ENCODE measurements around the gene ESRP2. TPM values are rescaled to one million over a fixed set of nuclear protein-coding genes. Genes with fewer than 3 reads are reported as not detected.
A peak's percentile ranks its signal among the peaks of the same experiment; 100 is the strongest.

ESRP2 gene
- total and polyA plus RNA-seq, 9 of the 15 experiments (the other 6 are each of a cell fraction or from before 2014, with no cell fraction given) = 0.05 to 0.15 (median 0.07) TPM; not detected in 6

DNA sequence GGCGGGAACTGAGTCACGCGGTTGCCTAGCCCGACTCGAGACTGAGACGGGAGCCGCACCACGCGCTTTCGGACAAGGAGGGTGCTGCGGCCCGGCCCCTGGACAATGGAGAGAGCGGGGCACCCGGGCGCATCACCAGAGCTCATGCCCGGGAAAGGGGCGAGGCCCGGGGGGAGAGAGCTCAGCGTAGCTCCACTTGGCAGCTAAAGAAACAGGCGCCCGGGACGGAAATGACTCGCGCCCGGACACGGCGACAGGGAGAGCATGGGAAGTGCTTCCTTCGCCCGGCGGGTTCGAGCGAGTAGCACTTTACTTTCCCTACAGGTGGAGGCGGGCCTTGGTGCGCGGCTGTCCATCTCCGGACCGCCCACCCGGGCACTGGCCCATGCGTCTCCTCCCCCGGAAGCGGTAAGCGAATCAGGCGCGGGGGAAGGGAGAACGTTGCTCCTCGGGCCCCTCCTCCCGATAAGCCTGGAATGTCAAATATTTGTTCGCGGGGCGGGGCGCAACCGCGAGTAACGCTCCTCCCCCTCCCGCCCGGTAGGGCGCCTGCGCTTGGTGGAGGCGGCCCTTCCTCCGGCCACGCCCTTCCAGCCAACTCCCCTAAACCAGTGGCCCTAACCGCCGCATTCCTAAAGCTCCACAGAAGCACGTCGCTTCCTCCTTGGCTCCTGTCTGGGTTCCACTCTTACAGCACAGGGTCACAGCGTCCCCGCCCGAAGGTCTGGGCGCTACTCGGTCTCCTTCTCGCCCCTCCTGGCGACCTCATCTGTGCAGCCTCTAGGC is 1.5 kb upstream of the ESRP2 start:
- POLR2A ChIA-PET = no interaction called here
- Histone ChIP-seq H3K9ac (ENCODE audit: insufficient read depth in 1 of 2, low read depth in 2 of 2, low read length in 2 of 2) (no peak overlapping the region), H2AFZ (ENCODE audit: low read depth, low read length) (no peak overlapping the region), H3K36me3 (ENCODE audit: control insufficient read depth, insufficient read depth, low read length) (no peaks in the 10 kb centered on the region), H3K9me1 (ENCODE audit: control insufficient read depth, insufficient read depth, low read length) (no peaks in the 10 kb centered on the region), H3K9me3 (replicated peaks; ENCODE audit: control insufficient read depth, insufficient read depth, low read depth, low read length) (peaks cover 7% of the 10 kb centered on the region), H3K4me1 (replicated peaks in 1 of 2; ENCODE audit: control insufficient read depth in 2 of 2, insufficient read depth in 2 of 2, low read length in 2 of 2) (peaks cover 0 to 8% of the 10 kb centered on the region in 2 experiments; a peak in 1 of 5 replicates), H3K27me3 (ENCODE audit: control insufficient read depth in 2 of 2, insufficient read depth in 2 of 2, low read length in 2 of 2) (no peaks in the 10 kb centered on the region), H3K4me2 (ENCODE audit: insufficient read depth, low read length) (no peak overlapping the region), H3K4me3 (no peak overlapping the region), H3K27ac (ENCODE audit: extremely low read depth, low read depth, low read length) (no peak overlapping the region), H3K79me2 (ENCODE audit: control insufficient read depth, insufficient read depth, low read length) (no peaks in the 10 kb centered on the region), H4K20me1 (replicated peaks; ENCODE audit: control insufficient read depth, insufficient read depth, low read length) (no peaks in the 10 kb centered on the region)
- no TSS peak for BruUV-seq (replicated peaks)
- ATAC-seq (no peak), FAIRE-seq (no peak), DNase-seq (ENCODE audit: extremely low read depth in 1 of 4, low spot score in 3 of 4) (peak in 2 of 4 experiments; percentile 37 to 58)
- CTCF ChIA-PET (ENCODE audit: low intra/inter-chr PET ratio) = no interaction called here
- in situ Hi-C loops (cut with MboI) = no loop called here
- WGBS (ENCODE audit: insufficient coverage, low coverage, missing lambda C conversion rate) = 95% methylated on average over 34 of the region's 72 CpGs
- intact Hi-C loops (cut with micrococcal nuclease) = no loop called here
- TF ChIP-seq ZSCAN29 (IDR thresholded peaks at IDR 0.05) (no peak), TEAD1 (CRISPR knock-in tag; IDR thresholded peaks at IDR 0.05) (peak in 1 of 2 experiments; percentile 72; a peak in 2 of 4 replicates), GMEB1 (CRISPR knock-in tag; IDR thresholded peaks at IDR 0.05) (no peak), SUPT5H (IDR thresholded peaks at IDR 0.05) (no peak), ETV1 (tag; conservative IDR thresholded peaks at IDR 0.05; ENCODE audit: low read depth) (no peak), HNRNPL (IDR thresholded peaks at IDR 0.05; ENCODE audit: low read depth, low read length) (no peak), RAD21 (CRISPR knock-in tag; conservative IDR thresholded peaks at IDR 0.05 in 1 of 2, IDR thresholded peaks at IDR 0.05 in 1 of 2) (no peak), PHB2 (IDR thresholded peaks at IDR 0.05; ENCODE audit: low read depth) (no peak), ZNF707 (CRISPR knock-in tag; conservative IDR thresholded peaks at IDR 0.05) (no peak), RBM22 (IDR thresholded peaks at IDR 0.05; ENCODE audit: low read depth, low read length, poor library complexity, severe bottlenecking) (peak; percentile 17), ZBTB11 (CRISPR knock-in tag; IDR thresholded peaks at IDR 0.05) (peak in 1 of 3 experiments; percentile 94; a peak in 2 of 6 replicates)
- TF ChIP-seq, protein P1, sequence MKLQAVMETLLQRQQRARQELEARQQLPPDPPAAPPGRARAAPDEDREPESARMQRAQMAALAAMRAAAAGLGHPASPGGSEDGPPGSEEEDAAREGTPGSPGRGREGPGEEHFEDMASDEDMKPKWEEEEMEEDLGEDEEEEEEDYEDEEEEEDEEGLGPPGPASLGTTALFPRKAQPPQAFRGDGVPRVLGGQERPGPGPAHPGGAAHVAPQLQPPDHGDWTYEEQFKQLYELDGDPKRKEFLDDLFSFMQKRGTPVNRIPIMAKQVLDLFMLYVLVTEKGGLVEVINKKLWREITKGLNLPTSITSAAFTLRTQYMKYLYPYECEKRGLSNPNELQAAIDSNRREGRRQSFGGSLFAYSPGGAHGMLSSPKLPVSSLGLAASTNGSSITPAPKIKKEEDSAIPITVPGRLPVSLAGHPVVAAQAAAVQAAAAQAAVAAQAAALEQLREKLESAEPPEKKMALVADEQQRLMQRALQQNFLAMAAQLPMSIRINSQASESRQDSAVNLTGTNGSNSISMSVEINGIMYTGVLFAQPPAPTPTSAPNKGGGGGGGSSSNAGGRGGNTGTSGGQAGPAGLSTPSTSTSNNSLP (IDR thresholded peaks at IDR 0.05; ENCODE audit: borderline replicate concordance, low read depth, low read length) = no peak
- TF ChIP-seq, protein P2, sequence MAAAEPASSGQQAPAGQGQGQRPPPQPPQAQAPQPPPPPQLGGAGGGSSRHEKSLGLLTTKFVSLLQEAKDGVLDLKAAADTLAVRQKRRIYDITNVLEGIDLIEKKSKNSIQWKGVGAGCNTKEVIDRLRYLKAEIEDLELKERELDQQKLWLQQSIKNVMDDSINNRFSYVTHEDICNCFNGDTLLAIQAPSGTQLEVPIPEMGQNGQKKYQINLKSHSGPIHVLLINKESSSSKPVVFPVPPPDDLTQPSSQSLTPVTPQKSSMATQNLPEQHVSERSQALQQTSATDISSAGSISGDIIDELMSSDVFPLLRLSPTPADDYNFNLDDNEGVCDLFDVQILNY (CRISPR knock-in tag; IDR thresholded peaks at IDR 0.05) = no peak

Measured in K562 (cell line).